ENCODE measurements around the gene PRKCE. TPM values are rescaled to one million over a fixed set of nuclear protein-coding genes. Genes with fewer than 3 reads are reported as not detected.

The PRKCE gene
- total and polyA plus RNA-seq, 2 of the 8 experiments (the other 6 are each of a cell fraction or from before 2014, with no cell fraction given) = 0.54 to 2.1 TPM

GRCh38 chr2:45882707-45883602 is 231.5 kb downstream of the PRKCE start:
- ChIA-PET CTCF (ENCODE audit: partially characterized antibody) (interaction anchor here (1.0 to 1.7 kb wide), 4 partner anchors 9 to 154 kb away, joined by 3 to 4 read pairs (median 4); no protein-coding TSS in a partner anchor), POLR2A (ENCODE audit: partially characterized antibody) (no interaction called here)
- no peak for FAIRE-seq
- Histone ChIP-seq H3K56ac (replicated peaks; ENCODE audit: insufficient read length, low read depth, low read length) (no peak overlapping the region), H3K27ac (ENCODE audit: low read depth, low read length) (no peak overlapping the region), H2BK15ac (ENCODE audit: low read length) (no peak overlapping the region), H3K18ac (ENCODE audit: extremely low read depth, low read length) (no peak overlapping the region), H2BK120ac (replicated peaks; ENCODE audit: low read depth, low read length) (no peak overlapping the region), H2BK12ac (ENCODE audit: low read depth, low read length) (no peak overlapping the region), H2BK20ac (ENCODE audit: low read length) (no peak overlapping the region), H3K4me3 (ENCODE audit: extremely low read depth in 1 of 4, insufficient read depth in 2 of 4, low read depth in 3 of 4, low read length in 4 of 4) (no peak overlapping the region), H3K36me3 (ENCODE audit: control insufficient read depth in 2 of 4, insufficient read depth in 4 of 4, low read length in 3 of 4) (no peaks in the 10 kb centered on the region), H4K91ac (replicated peaks; ENCODE audit: insufficient read length, low read length) (no peak overlapping the region), H3K4ac (replicated peaks; ENCODE audit: insufficient read length, low read depth, low read length) (no peak overlapping the region), H3K14ac (ENCODE audit: insufficient read length) (no peak overlapping the region), H2AFZ (ENCODE audit: low read length) (no peak overlapping the region), H2BK5ac (ENCODE audit: low read depth, low read length) (no peak overlapping the region), H2AK5ac (ENCODE audit: low read depth, low read length) (no peak overlapping the region), H3K9me3 (ENCODE audit: insufficient read depth in 2 of 2, low read depth in 1 of 2, low read length in 1 of 2) (0 out of 4 replicates have a peak, but pooled peaks cover 2 to 6% of the 10 kb centered on the region in 2 experiments), H4K5ac (ENCODE audit: insufficient read length, low read depth, low read length) (no peak overlapping the region), H3K9ac (replicated peaks in 1 of 4; ENCODE audit: extremely low read depth in 1 of 4, low read depth in 3 of 4, low read length in 3 of 4) (no peak overlapping the region), H4K8ac (ENCODE audit: extremely low read depth, insufficient read depth, low read length) (no peak overlapping the region), H3K79me1 (ENCODE audit: low read depth, low read length) (no peaks in the 10 kb centered on the region), H3K27me3 (replicated peaks in 1 of 4; ENCODE audit: control insufficient read depth in 3 of 4, extremely low read depth in 1 of 4, insufficient read depth in 3 of 4, low read length in 3 of 4) (no peaks in the 10 kb centered on the region), H3K4me2 (ENCODE audit: insufficient read depth in 1 of 2, low read depth in 2 of 2, low read length in 2 of 2) (no peak overlapping the region), H3K79me2 (ENCODE audit: control insufficient read depth in 1 of 2, insufficient read depth in 2 of 2, low read length in 2 of 2) (no peaks in the 10 kb centered on the region), H3K23me2 (ENCODE audit: low read depth, low read length) (no peaks in the 10 kb centered on the region), H3K23ac (ENCODE audit: insufficient read length) (no peak overlapping the region), H3K4me1 (replicated peaks in 1 of 4; ENCODE audit: control insufficient read depth in 3 of 4, insufficient read depth in 4 of 4, low read length in 3 of 4) (no peaks in the 10 kb centered on the region), H4K20me1 (replicated peaks in 1 of 2; ENCODE audit: control insufficient read depth in 1 of 2, insufficient read depth in 2 of 2, low read length in 2 of 2) (no peaks in the 10 kb centered on the region)
- 91% methylated on average over 21 of the region's 21 CpGs; no CpG with 5 or more reads in 1 of the 2 experiments for WGBS, 2 experiments (ENCODE audit: extremely low coverage in 1 of 2, insufficient coverage in 1 of 2, insufficient read length in 1 of 2, insufficient replicate concordance in 2 of 2, low coverage in 1 of 2, low lambda C conversion rate in 2 of 2, missing lambda C conversion rate in 1 of 2)
- DNase-seq (ENCODE audit: low read depth in 1 of 2, low spot score in 2 of 2) = no peak
- TF ChIP-seq POU5F1 (IDR thresholded peaks at IDR 0.05; ENCODE audit: low read depth, low read length) (no peak), SUZ12 (IDR thresholded peaks at IDR 0.05; ENCODE audit: low read length) (no peak), ZNF274 (IDR thresholded peaks at IDR 0.05; ENCODE audit: borderline replicate concordance, extremely low read depth, low read length) (no peak), ATF2 (IDR thresholded peaks at IDR 0.05; ENCODE audit: low read length) (no peak), KDM1A (IDR thresholded peaks at IDR 0.05; ENCODE audit: borderline replicate concordance, low read length) (no peak), SIN3A (conservative IDR thresholded peaks at IDR 0.05 in 1 of 2, IDR thresholded peaks at IDR 0.05 in 1 of 2; ENCODE audit: low read depth in 1 of 2, low read length in 2 of 2) (no peak), EGR1 (IDR thresholded peaks at IDR 0.05; ENCODE audit: borderline replicate concordance, low read depth, low read length) (no peak), RBBP5 (IDR thresholded peaks at IDR 0.05; ENCODE audit: borderline replicate concordance, low read depth, low read length) (no peak), EZH2 (IDR thresholded peaks at IDR 0.05; ENCODE audit: low read depth, low read length, severe bottlenecking) (no peak), TCF12 (IDR thresholded peaks at IDR 0.05; ENCODE audit: low read depth, low read length) (no peak)
